Fibroblast of the aortic adventitia (primary cell): ENCODE measurements around the gene COL4A1. TPM values are rescaled to one million over a fixed set of nuclear protein-coding genes. Genes with fewer than 3 reads are reported as not detected.
A peak's percentile ranks its signal among the peaks of the same experiment; 100 is the strongest.
"Not testable (repeated sequence)": the region's sequence is repeated elsewhere in the genome, so short reads cannot be mapped to it uniquely, and the experiment has no call there.

Source experiments
- DNase-seq: peaks from one replicate; pipeline ENCODE4 v3.0.0-alpha.2; 2010; ENCODE audit warnings: low read depth
- H3K4me3 ChIP-seq: 2 replicates; pipeline ENCODE4 v1.5.1; 2011; ENCODE audit warnings: low read depth, mild to moderate bottlenecking, control low read depth, low read length, moderate library complexity
- total RNA-seq: library from RNA; depleted of rRNA; stranded (reverse); fragments of >200 nt; gene quantifications from 2 replicates; pipeline ENCODE4 v1.2.3, GENCODE V29; 2012; ENCODE audit warnings: low replicate concordance
- TF ChIP-seq, protein P1 (sequence below): IDR thresholded peaks from 2 replicates; pipeline ENCODE4 v1.5.1; 2011; ENCODE audit warnings: mild to moderate bottlenecking, low read length, control low read depth, inconsistent platforms; ENCODE audit not compliant: insufficient read depth

The COL4A1 gene
- total RNA-seq, 1 donor: 43.7 TPM

DNA sequence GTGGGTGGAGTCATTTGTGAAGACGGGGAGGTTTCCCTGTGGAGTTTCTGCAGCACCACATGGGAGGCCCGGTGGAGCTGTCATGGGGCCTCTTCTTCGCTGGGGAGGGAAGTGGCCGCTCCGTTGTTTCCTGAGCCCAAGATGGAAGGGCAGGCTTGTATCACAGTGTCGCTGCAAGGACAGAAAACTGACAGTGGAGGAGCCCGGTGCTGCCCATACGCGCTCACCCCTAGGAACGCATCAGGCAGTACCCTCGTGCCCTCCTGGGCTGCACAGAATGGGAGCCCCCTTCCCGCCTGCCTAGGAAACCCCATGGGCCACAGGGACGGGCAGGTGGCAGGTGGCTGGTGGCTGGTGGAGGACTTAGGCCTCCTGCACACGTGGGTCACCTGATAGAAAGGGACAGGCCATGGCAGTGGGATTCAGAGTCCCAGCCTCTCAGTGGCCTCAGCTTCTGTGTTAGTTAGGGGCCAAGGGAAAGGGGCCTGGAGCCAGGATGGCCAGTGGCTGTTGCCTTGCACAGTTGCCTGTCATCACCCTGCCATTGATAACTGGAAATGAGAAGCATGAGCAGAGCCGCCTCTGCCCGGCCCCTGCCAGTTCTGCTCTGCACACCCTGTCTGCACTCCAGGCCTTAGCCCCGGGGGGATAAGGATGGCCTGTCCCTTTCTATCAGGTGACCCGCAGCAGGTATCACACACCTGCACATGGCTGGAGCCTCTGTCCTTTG, 7.7 kb upstream of the COL4A1 start:
- no peak overlapping the region for H3K4me3 ChIP-seq
- no peak for DNase-seq
- TF ChIP-seq, protein P1, sequence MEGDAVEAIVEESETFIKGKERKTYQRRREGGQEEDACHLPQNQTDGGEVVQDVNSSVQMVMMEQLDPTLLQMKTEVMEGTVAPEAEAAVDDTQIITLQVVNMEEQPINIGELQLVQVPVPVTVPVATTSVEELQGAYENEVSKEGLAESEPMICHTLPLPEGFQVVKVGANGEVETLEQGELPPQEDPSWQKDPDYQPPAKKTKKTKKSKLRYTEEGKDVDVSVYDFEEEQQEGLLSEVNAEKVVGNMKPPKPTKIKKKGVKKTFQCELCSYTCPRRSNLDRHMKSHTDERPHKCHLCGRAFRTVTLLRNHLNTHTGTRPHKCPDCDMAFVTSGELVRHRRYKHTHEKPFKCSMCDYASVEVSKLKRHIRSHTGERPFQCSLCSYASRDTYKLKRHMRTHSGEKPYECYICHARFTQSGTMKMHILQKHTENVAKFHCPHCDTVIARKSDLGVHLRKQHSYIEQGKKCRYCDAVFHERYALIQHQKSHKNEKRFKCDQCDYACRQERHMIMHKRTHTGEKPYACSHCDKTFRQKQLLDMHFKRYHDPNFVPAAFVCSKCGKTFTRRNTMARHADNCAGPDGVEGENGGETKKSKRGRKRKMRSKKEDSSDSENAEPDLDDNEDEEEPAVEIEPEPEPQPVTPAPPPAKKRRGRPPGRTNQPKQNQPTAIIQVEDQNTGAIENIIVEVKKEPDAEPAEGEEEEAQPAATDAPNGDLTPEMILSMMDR: no peak

DNA sequence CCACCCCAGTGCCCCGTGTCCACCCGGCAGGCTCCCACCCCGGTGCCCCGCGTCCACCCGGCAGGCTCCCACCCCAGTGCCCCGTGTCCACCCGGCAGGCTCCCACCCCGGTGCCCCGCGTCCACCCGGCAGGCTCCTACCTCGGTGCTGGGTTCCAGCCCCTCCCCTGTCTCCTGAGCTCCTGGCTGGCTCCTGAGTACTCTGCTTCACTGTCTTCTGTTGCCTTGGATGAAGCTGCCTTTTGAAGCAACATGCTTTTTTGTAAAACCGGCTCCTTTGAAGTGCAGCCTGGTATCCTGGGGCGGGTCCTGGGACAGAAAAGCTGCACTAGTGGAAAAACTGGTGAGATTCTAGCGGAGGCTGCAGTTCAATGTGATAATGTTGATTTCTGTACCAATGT, 6.8 kb upstream of the COL4A1 start:
- DNase-seq, H3K4me3 ChIP-seq: not testable (repeated sequence)

DNA sequence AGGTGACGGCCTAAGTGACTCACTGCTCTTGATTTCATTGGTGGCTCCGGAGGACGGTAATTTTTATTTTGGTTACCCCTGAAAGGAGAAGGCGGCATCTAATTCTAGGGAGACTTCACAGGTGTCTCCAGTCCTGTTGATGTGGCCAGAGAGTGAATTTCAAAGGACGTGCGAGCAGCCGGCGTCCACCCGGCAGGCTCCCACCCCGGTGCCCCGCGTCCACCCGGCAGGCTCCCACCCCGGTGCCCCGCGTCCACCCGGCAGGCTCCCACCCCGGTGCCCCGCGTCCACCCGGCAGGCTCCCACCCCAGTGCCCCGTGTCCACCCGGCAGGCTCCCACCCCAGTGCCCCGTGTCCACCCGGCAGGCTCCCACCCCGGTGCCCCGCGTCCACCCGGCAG, 6.3 kb upstream of the COL4A1 start:
- not testable (repeated sequence) for H3K4me3 ChIP-seq, DNase-seq

DNA sequence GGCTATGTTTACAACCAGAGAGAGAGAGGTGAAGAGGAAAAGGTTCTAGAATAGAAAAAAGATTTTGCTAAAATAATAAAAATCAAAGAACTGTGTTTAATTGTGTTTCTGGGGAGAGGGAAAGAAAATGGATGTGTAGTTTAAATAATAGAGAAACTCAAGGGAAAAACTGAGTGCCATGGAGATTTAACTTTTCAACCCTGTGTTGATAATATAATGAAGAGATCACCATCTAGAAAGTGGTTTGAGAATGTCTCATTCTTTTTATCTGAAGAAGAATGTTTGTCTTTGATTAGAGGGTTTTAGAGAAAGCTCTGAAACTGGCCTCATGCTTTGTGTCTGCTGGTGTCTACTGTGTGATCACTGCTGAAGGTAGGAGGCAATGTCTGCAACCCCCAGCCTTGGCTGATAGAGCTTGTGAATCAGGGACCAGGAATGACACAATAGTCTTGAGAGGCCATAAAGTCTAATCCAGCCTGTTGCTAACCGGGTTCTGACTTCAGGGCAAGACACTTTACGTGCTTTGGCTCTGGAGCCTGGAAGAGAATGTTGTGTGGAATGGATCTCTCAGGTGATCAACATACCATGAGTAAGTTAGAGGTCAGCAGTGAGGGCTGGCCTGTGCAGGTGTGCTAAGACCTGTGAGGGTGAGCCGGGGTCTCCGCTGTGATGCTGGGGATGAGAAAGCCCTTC, 5.5 kb upstream of the COL4A1 start:
- no peak overlapping the region for H3K4me3 ChIP-seq
- DNase-seq: peak; percentile 95
- TF ChIP-seq, protein P1: peak; percentile 24

DNA sequence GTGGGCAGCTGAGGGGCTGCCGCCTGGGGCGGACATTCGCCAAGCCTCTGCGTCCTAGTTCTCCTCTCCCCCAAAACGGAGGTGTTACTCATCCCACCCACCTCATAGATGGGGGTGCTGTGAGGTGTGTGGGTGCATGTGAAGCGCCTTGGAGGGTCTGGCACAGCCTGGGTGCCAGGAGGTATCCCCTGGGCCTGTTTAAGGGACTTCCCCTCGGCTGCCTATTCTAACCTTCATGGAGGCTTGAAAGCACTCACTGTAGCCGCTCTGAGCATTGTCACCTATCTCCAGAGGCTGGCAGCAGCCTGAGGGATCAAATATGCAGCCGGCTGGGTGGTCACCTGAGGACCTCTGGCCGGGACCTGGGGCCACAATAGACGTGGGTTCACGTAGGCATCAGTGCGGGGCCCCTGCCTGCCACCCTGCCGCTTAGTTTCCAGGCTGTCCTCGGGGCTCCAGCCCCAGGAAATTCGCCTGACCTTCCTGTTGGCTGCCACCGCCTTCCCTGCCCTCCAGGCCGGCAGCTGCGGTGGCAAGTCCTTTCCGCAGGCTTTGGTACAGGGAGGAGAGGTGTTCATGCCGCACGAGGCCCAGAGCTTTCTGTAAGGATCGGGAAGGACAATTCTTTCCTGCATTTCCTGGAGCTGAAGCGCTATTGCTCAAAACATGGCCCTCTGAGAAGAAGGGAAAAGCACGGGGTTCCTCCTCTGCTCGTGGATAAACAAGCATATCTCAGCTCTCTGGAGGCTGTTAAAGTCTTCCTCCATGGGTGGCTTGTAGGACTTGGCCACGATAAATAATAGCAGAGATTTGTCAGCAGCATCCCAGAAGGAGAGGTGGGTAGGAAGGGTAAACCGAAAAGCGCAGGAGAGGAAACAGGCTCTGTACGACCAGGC, 4.7 kb upstream of the COL4A1 start:
- H3K4me3 ChIP-seq: no peak overlapping the region
- no peak for DNase-seq
- TF ChIP-seq, protein P1: no peak

DNA sequence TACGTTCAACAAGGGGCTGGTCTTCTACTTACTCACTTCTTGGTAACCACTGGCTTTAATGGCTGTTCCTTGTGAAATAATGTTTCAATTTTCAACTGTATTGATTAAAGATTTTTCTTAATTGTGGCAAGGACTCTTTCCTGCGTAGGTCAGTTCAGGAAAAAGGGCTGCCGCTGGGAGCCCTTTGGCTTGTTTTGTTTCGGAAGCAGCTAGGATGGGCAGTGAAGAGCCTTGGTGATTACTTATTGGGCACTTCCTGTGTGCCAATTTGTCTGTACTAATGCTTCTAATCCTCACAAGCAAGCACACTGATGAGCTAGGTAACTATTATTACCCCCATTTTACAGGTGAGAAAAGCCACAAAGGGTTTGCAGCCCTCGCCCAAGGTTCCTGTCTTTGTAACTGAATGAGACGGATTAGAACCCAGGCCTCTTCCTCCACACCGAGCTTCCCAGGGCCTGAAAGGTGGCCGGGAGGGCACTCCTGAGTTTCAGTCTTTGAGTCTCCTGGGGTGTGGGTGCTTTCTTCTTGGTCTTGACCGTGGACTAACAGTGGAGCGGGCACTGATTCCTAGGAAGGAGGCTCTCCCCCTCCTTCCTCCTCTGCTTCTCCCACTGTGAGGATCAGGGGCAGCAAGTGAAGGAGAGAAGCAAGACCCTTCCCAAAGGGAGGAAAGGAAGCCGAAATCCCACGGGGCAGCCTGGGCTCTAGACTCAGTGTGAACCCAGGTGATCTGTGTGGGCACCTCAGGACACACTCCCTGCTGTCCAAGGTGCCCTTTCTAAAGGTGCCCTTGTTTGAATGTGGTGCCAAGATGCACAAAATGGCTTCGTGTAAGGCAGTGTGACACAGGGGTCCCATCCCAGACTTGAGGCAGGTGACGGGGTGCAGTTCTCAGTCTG, 3.8 kb upstream of the COL4A1 start:
- no peak overlapping the region for H3K4me3 ChIP-seq
- TF ChIP-seq, protein P1: no peak
- no peak for DNase-seq

DNA sequence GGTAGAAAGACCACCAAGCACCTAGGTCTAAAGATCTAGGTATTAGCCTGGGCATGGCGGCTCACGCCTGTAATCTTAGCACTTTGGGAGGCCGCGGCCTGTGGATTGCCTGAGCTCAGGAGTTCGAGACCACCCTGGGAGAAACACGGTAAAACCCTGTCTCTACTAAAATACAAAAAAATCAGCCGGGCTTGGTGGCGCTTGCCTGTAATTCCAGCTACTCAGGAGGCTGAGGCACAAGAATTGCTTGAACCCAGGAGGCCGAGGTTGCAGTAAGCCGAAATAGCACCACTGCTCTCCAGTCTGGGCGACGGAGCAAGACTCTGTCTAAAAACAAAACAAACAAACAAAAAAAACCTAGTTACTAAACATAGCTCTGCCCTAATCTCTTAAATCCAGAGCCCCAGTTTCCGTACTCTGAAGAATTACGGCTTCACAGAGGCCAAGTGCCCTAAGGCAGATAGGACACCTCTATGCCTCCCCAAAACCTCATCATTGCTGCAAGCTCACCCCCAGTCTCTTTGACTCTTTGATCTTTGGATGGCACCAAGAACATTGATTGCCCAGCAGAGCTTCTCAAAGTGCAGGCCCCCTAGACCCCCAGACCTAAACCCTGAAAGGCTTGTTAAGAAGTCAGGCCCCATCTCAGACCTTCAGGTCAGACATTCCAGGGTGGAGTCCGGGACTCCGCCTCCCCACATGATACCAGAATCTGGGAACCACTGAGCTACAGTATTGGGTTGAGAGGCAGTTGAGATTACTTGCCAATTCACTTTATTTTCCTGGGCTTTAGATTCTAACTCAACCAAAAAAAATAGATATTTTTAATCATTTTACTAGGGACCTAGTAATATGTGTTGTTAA, 2.9 kb upstream of the COL4A1 start:
- H3K4me3 ChIP-seq: no peak overlapping the region
- TF ChIP-seq, protein P1: no peak
- no peak for DNase-seq
